HUES6 (cell line): ENCODE measurements around the gene PSME2.
"Not testable (repeated sequence)": the region's sequence is repeated elsewhere in the genome, so short reads cannot be mapped to it uniquely, and the experiment has no call there.

Source experiments
- H3K27ac ChIP-seq: 2 replicates; pipeline ENCODE4 v1.7.0; 2013; ENCODE audit warnings: low read depth, mild to moderate bottlenecking, low read length, inconsistent platforms
- H3K27me3 ChIP-seq: 2 replicates; pipeline ENCODE4 v1.6.1; 2013; ENCODE audit warnings: low read length; ENCODE audit not compliant: control insufficient read depth, insufficient read depth
- H3K36me3 ChIP-seq: 2 replicates; pipeline ENCODE4 v1.6.1; 2013; ENCODE audit warnings: low read length; ENCODE audit not compliant: control insufficient read depth, insufficient read depth
- H3K4me1 ChIP-seq: 2 replicates; pipeline ENCODE4 v1.6.1; 2013; ENCODE audit warnings: low read length; ENCODE audit not compliant: control insufficient read depth, insufficient read depth
- H3K4me3 ChIP-seq: 2 replicates; pipeline ENCODE4 v1.5.1; 2013; ENCODE audit warnings: low read depth, low read length
- H3K9ac ChIP-seq: one replicate; pipeline ENCODE4 v1.6.1; 2013; ENCODE audit warnings: mild to moderate bottlenecking, low read length
- H3K9me3 ChIP-seq: 2 replicates; pipeline ENCODE4 v1.6.1; 2013; ENCODE audit warnings: low read depth, low read length; ENCODE audit not compliant: control insufficient read depth, insufficient read depth

The PSME2 gene

DNA sequence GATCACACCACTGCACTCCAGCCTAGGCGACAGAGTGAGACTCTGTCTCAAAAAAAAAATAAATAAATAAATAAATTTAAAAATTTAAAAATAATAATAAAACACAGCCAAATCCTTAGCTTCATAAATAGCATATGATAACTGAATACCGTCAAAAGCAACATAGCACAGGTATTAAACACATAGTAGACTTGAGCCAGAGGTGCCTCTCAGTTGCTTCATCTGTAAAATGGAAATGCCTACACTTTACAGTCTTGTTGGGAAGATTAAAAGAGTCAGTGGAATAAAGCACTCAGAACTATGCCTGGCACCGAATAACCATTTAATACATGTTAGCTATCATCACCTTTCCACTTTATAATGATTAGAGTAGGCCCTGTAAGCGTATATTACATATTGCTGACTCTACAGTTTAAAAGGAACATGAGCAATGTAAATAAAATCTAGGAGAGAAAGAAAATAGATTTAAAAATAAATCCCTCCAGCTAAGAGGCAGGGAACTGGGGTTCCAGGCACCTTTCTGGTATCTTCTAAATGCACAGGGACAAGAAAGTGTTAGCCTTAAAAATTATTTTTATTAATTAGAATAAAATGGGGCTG, 39.6 kb downstream of the PSME2 start:
- Histone ChIP-seq H3K4me1 (no peaks in the 10 kb centered on the region), H3K4me3 (no peak overlapping the region), H3K36me3 (peaks cover 28% of the 10 kb centered on the region), H3K27me3 (no peaks in the 10 kb centered on the region), H3K27ac (no peak overlapping the region), H3K9ac (no peak overlapping the region), H3K9me3 (peaks cover 20% of the 10 kb centered on the region)

DNA sequence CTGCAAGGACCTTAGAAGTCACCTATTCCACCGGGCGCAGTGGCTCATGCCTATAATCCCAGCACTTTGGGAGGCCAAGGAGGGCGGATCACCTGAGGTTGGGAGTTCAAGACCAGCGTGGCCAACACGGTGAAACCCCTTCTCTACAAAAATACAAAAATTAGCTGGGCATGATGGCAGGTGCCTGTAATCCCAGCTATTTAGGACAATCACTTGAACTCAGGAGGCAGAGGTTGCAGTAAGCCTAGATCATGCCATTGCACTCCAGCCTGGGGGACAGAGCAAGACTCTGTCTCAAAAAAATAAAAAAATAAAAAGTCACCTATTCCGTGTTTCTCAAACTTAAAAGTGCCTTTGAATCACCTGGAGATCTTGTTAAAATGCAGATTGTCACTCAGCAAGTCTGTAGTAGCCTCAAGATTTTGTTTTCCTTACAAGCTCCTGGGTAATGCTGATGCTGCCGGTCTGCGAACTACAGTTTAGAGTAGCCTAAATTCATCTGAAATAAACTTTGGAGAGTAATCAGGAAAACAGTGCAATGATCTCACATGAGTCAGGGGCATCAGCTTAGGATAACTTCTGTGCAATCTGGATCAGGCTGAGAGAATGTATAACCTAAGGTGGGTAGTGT, 40.7 kb downstream of the PSME2 start:
- not testable (repeated sequence) for H3K4me3 ChIP-seq, H3K4me1 ChIP-seq, H3K27ac ChIP-seq, H3K9ac ChIP-seq, H3K27me3 ChIP-seq
- Histone ChIP-seq H3K36me3 (peaks cover 39% of the 10 kb centered on the region), H3K9me3 (peaks cover 20% of the 10 kb centered on the region)

DNA sequence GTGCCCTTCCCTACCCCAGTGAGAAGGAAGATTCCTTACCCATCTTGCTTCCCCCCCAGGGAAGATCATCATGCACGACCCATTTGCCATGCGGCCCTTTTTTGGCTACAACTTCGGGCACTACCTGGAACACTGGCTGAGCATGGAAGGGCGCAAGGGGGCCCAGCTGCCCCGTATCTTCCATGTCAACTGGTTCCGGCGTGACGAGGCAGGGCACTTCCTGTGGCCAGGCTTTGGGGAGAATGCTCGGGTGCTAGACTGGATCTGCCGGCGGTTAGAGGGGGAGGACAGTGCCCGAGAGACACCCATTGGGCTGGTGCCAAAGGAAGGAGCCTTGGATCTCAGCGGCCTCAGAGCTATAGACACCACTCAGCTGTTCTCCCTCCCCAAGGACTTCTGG, 43.0 kb downstream of the PSME2 start:
- no peak overlapping the region for H3K27ac ChIP-seq
- no peak overlapping the region for H3K4me3 ChIP-seq
- H3K9me3 ChIP-seq, result peaks cover 20% of the 10 kb centered on the region
- H3K4me1 ChIP-seq, result no peaks in the 10 kb centered on the region
- no peaks in the 10 kb centered on the region for H3K27me3 ChIP-seq
- H3K9ac ChIP-seq, result no peak overlapping the region
- H3K36me3 ChIP-seq, result peaks cover 61% of the 10 kb centered on the region

DNA sequence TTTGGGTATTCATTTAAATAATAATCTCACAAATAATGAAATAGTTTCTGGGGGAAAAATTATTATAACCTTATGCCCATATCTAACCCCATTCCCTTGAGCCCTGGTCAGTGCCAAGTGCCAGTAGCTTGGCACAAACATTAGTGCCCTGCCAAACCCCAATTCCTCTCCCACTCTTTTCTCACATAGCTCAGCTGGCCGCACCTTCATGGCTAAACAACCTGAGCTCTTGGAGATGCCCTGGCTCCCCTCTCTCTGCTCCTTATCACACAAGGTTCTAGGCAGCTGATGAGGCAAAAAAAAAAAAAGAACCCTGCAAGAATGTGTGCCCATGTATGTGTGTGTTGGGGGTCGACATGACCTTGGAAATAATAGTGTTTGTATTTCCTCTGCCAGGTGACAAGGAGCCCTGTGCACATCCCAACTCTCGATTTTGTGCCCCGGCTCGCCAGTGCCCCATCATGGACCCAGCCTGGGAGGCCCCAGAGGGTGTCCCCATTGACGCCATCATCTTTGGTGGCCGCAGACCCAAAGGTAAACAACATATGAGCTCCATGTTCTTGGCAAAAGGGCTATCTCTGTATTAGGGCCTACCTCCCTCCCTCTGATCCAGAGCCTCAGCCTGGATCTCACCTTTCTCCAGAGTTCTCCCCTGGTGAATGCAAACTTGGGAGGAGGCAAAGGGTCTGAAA, 43.9 kb downstream of the PSME2 start:
- H3K27me3 ChIP-seq, result no peaks in the 10 kb centered on the region
- H3K9ac ChIP-seq, result no peak overlapping the region
- H3K4me3 ChIP-seq, result no peak overlapping the region
- no peak overlapping the region for H3K27ac ChIP-seq
- H3K4me1 ChIP-seq, result no peaks in the 10 kb centered on the region
- H3K36me3 ChIP-seq, result peaks cover 70% of the 10 kb centered on the region
- H3K9me3 ChIP-seq, result peaks cover 20% of the 10 kb centered on the region

DNA sequence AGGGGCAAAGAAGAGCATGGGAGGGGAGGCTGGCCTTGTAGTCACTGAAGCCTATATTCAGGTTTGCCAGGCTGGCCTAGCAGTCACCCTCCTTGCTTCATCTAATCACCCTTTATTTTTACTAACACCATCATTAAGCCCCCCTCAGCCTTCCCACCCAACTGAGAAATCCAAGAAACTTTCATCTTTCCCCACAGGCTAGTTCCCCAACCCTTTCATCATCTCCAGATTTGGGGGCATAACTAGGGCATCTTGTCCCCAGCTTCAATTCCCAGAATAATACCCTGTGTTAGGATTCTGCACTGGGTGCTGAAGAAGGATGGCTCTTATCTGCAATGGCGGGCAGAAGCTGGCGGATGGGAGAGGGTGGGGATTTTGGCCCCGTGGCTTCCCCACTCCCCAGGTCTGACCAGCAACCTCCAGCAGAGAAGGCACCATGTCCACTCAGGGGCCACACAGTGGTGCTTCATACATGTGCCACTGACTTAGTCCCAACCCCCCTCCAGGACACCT, 45.4 kb downstream of the PSME2 start:
- H3K27ac ChIP-seq, result no peak overlapping the region
- H3K9me3 ChIP-seq, result peaks cover 20% of the 10 kb centered on the region
- no peaks in the 10 kb centered on the region for H3K27me3 ChIP-seq
- H3K36me3 ChIP-seq, result peaks cover 78% of the 10 kb centered on the region
- no peak overlapping the region for H3K4me3 ChIP-seq
- no peak overlapping the region for H3K9ac ChIP-seq
- H3K4me1 ChIP-seq, result no peaks in the 10 kb centered on the region

DNA sequence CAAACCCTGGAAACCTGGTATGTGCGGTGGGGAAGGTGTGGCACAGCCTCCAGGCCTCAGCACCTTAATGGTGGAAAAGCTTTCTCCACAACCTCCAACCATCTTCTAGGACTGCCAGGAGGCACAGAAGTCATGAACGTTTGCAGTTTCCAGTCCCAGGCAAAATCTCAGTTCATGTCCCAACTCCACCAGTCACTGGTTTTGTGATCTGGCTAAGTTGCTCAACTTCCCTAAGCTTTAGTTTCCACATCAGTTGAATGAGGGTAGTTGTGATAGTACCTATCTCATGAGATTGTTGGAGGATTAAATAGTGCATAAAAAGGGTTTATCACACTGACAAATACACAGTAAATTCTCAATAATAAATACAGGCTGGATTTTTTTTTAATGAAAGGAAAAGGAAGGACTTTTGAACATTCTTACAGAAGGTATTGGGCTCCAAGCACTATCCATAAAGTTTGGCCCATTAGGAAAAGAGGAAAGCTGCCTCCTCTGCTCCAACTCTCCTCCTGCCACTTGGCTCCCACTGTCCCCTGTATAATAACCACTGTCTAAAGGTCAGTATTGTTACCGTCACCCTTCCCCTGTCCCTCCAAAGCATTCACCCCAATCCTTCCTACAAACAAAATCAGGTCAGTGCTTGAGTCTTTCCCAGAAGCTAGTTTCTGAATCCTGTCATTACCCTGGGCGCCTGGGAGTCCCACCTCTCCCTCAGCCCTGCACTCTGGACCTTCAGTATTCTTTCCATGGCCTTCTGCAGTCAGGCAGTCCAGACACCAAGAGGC, 46.0 kb downstream of the PSME2 start:
- H3K4me1 ChIP-seq, result peaks cover 5% of the 10 kb centered on the region
- H3K36me3 ChIP-seq, result peaks cover 78% of the 10 kb centered on the region
- H3K27me3 ChIP-seq, result no peaks in the 10 kb centered on the region
- no peak overlapping the region for H3K4me3 ChIP-seq
- H3K27ac ChIP-seq, result no peak overlapping the region
- H3K9me3 ChIP-seq, result peaks cover 20% of the 10 kb centered on the region
- H3K9ac ChIP-seq, result no peak overlapping the region

DNA sequence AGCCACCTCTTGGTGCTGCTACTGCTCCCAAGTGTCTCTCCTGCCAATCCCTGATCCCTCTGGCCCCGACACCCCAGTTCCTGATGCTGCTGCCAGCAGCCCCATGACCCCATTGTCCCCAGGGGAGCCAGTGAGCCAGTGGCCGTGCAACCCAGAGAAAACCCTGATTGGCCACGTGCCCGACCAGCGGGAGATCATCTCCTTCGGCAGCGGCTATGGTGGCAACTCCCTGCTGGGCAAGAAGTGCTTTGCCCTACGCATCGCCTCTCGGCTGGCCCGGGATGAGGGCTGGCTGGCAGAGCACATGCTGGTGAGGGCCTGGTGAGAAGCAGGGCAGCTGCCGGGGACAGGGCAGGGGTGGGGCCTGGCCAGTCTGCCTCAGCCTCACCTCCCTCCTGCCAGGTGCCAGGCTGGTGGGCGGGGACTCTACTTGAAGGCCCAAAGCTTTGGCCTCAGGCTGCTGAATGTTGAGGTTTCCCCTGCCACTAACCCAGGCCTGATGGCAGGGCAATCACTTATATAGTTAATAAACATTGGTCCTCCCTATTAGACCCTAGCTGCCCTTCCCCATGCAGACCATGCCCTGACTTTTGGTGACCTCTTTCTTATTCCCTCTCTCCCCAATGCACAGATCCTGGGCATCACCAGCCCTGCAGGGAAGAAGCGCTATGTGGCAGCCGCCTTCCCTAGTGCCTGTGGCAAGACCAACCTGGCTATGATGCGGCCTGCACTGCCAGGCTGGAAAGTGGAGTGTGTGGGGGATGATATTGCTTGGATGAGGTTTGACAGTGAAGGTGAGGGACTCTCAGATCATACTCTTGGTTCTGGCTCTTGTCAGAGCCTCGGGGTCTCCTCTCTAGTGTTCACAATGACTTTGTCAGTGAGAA, 47.2 kb downstream of the PSME2 start:
- peaks cover 12% of the 10 kb centered on the region for H3K4me1 ChIP-seq
- H3K27ac ChIP-seq, result no peak overlapping the region
- H3K36me3 ChIP-seq, result peaks cover 71% of the 10 kb centered on the region

DNA sequence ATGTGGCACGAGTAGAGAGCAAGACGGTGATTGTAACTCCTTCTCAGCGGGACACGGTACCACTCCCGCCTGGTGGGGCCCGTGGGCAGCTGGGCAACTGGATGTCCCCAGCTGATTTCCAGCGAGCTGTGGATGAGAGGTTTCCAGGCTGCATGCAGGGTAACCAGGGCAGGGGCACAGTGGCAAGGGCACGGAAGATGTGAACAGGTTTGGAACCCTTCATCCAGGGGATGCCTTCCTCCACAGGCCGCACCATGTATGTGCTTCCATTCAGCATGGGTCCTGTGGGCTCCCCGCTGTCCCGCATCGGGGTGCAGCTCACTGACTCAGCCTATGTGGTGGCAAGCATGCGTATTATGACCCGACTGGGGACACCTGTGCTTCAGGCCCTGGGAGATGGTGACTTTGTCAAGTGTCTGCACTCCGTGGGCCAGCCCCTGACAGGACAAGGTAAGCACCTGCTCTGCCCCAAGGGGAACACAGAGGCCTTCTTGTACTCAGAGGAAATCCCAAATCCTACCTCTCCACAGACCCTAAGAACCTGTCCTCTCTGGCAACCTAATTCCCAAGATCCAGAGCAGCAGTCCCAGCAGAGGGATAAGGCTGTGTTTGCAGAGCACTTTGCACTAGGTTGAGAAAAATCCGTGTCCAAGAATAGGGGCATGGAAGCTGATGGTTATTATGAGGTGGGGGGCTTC, 48.0 kb downstream of the PSME2 start:
- Histone ChIP-seq H3K4me3 (no peak overlapping the region), H3K9me3 (peaks cover under 1% of the 10 kb centered on the region), H3K36me3 (peaks cover 63% of the 10 kb centered on the region), H3K9ac (no peak overlapping the region), H3K27ac (no peak overlapping the region), H3K4me1 (peaks cover 15% of the 10 kb centered on the region), H3K27me3 (no peaks in the 10 kb centered on the region)

More for the DNA sequence above, 47.2 kb downstream of the PSME2 start:
- Histone ChIP-seq H3K9ac (no peak overlapping the region), H3K27me3 (no peaks in the 10 kb centered on the region), H3K9me3 (peaks cover 9% of the 10 kb centered on the region), H3K4me3 (no peak overlapping the region)

DNA sequence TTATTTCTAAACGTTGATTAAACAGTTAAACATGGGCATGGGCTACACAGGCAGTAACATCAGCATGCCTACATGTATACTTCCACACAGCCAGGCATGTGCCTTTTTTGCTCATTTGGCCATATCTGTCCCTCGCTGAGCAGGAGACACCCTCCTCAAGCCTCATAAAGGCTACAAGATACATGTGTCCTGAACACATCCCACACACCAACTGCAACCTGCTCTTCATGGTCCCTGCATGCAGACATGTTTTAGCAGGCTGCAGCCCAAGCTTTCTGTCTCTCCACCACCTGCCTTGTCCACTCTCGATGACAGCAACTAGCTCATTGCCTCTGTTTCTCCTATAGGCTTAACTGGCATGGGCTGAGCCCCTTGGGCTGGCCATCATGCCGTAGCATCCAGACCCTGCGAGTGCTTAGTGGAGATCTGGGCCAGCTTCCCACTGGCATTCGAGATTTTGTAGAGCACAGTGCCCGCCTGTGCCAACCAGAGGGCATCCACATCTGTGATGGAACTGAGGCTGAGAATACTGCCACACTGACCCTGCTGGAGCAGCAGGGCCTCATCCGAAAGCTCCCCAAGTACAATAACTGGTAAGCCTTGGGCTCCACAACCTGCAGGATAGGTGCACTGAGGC, 49.7 kb downstream of the PSME2 start:
- H3K9ac ChIP-seq, result no peak overlapping the region
- no peaks in the 10 kb centered on the region for H3K27me3 ChIP-seq
- no peak overlapping the region for H3K27ac ChIP-seq
- H3K4me3 ChIP-seq, result no peak overlapping the region
- H3K4me1 ChIP-seq, result peaks cover 19% of the 10 kb centered on the region
- peaks cover 49% of the 10 kb centered on the region for H3K36me3 ChIP-seq
- no peaks in the 10 kb centered on the region for H3K9me3 ChIP-seq
